HG03457 (cell line): Measurements from ENCODE around the gene PC.

Experiments
- ATAC-seq: cut with Tn5 transposase; IDR thresholded peaks from one replicate; pipeline ENCODE4 v1.9.1; 2021; ENCODE audit warnings: moderate number of reproducible peaks; ENCODE audit not compliant: unreplicated experiment

Gene PC

GRCh38 chr11:66912911-66913310 is 45.3 kb downstream of the PC start:
- ATAC-seq = no peak

GRCh38 chr11:66912361-66912760 is 45.8 kb downstream of the PC start:
- ATAC-seq = no peak

- no peak for ATAC-seq
Observed at GRCh38 chr11:66910669-66911068, 47.5 kb downstream of the PC start.

GRCh38 chr11:66910016-66910415 is 48.2 kb downstream of the PC start:
- ATAC-seq = no peak

- ATAC-seq = no peak
Observed at GRCh38 chr11:66909181-66909580, 49.0 kb downstream of the PC start.

- ATAC-seq = no peak
Observed at GRCh38 chr11:66907751-66908630, 50.2 kb downstream of the PC start.

- ATAC-seq = no peak
Observed at GRCh38 chr11:66906061-66906733, 52.0 kb downstream of the PC start.

GRCh38 chr11:66905631-66906030 is 52.6 kb downstream of the PC start:
- ATAC-seq = no peak

GRCh38 chr11:66904981-66905521 is 53.1 kb downstream of the PC start:
- ATAC-seq = no peak

- no peak for ATAC-seq
Observed at GRCh38 chr11:66904561-66904960, 53.6 kb downstream of the PC start.

GRCh38 chr11:66904055-66904454 is 54.1 kb downstream of the PC start:
- ATAC-seq = no peak

- no peak for ATAC-seq
Observed at GRCh38 chr11:66902486-66903177, 55.6 kb downstream of the PC start.

- no peak for ATAC-seq
Observed at GRCh38 chr11:66901964-66902390, 56.2 kb downstream of the PC start.

GRCh38 chr11:66894141-66894540 is 64.0 kb downstream of the PC start:
- no peak for ATAC-seq

- ATAC-seq = no peak
Observed at GRCh38 chr11:66892911-66893310, 65.3 kb downstream of the PC start.

- peak; percentile 80 for ATAC-seq
Observed at GRCh38 chr11:66891851-66892660, 66.1 kb downstream of the PC start.

GRCh38 chr11:66889960-66890359 is 68.2 kb downstream of the PC start:
- no peak for ATAC-seq

GRCh38 chr11:66888282-66888681 is 69.9 kb downstream of the PC start:
- no peak for ATAC-seq

- ATAC-seq = no peak
Observed at GRCh38 chr11:66887526-66887925, 70.7 kb downstream of the PC start.

- ATAC-seq = no peak
Observed at GRCh38 chr11:66886671-66887221, 71.4 kb downstream of the PC start.
